Measurements from ENCODE around the gene GPR25.

The GPR25 gene, protein sequence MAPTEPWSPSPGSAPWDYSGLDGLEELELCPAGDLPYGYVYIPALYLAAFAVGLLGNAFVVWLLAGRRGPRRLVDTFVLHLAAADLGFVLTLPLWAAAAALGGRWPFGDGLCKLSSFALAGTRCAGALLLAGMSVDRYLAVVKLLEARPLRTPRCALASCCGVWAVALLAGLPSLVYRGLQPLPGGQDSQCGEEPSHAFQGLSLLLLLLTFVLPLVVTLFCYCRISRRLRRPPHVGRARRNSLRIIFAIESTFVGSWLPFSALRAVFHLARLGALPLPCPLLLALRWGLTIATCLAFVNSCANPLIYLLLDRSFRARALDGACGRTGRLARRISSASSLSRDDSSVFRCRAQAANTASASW

DNA sequence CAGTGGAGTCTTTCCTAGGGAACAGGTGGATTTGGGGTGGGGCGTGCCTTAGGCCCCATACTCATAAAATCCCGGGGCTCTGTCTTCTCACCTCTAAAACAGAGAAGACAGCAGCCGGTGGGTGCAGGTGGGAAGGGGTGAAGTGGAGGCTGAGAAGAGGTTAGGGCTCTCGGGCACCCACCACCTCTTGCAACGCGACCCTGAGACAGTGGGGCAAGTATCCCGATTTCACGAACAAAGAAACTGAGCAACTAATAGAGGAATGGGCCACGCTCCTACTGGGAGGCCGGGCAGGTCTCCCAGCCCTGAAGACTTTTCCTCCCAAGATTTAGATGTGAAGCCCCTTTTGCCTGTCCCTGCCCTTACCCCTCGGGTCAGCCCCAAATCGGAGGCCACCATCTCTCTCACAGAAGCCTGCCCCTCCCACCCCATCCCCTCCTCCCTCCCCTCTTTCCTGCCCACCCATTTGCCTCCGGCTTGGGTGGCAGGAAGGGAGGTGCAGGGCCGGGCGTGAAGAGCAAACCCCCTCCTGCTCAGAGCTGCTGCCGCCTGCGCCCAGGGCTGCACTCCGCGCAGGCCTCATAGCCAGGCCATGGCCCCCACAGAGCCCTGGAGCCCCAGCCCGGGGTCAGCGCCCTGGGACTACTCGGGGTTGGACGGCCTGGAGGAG, at the start of gene GPR25:
TSS of gene GPR25 (plus strand) at position 536 of the 670 bp plus-strand sequence. CDS start at position 593, 57 bp downstream.
- no peak for DNase-seq

DNA sequence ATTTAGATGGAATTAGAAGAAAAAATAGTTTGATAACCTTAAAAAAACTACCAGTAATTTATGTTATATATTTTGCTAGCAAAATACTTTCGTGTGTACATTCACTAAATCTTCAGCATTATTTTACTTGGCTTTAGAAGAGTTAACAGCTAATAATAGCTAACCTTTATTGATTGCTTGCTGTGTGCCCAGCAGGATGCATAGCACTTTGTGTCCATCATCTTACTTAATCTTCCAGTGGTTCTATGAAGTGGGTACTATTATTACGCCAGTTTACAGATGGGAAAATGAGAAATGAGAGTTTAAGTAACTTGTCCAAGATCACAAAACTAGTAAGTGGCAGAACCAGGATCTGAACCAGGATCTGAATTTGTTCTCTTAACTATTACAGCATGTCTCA, 41.7 kb upstream of the GPR25 start:
- DNase-seq: no peak

DNA sequence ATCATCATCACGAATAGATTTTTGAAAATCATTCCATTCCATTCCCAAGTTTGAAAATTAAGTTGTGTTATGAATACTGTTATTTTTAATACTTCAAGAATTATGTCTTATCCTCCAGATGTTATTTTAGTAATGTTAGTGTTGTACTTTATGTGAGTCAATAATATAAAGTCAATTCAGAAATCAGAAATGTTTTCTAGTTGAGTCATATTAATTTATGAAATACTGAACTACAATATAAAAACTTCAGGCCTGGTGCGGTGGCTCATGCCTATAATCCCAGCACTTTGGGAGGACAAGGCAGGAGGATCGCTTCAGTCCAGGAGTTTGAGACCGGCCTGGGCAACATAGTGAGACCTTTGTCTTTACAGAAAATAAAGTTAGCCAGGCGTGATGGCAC, 38.4 kb upstream of the GPR25 start:
- DNase-seq: no peak

DNA sequence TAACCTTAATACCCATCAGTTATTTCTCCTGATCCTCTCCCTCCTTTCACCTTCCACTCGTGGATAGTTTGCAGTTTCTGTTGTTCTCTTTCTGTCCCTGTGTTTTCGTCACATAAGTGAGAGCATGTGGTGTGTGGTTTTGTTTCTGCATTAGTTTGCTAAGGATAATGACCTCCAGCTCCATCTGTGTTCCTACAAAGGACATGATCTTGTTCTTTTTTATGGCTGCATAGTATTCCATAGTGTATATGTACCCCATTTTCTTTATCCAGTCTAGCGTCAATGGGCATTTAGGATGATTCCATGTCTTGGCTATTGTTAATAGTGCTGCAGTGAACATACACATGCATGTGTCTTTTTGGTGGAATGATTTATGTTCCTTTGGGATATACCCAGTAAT, 36.6 kb upstream of the GPR25 start:
- no peak for DNase-seq

DNA sequence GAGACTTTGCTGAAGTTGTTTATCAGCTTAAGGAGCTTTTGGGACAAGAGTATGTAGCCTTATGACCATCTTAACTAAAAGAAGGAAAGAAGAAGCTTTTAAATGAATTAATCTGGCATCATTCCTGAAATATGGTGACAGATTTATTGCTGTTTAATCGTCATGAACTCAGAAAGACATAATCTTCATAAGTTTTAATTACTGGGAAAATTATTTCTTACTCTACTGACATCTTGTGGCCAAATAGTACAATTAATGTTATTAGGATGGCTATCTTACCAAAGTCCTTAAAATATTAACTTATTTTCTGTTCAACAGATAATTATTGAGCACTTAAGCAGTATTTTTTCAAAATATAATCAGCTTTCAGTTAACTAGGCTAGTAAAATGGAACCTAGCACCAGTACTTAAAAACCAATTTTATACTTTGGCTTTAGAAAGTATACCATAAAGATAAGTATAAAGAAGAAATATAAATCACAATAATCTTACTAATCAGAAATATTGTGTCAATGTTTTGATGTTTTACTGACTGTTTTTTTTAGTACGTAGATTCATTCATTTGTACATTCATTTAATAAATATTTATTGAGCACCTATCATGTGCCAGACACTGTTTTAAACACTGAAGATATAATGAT, 34.7 kb upstream of the GPR25 start:
- no peak for DNase-seq

DNA sequence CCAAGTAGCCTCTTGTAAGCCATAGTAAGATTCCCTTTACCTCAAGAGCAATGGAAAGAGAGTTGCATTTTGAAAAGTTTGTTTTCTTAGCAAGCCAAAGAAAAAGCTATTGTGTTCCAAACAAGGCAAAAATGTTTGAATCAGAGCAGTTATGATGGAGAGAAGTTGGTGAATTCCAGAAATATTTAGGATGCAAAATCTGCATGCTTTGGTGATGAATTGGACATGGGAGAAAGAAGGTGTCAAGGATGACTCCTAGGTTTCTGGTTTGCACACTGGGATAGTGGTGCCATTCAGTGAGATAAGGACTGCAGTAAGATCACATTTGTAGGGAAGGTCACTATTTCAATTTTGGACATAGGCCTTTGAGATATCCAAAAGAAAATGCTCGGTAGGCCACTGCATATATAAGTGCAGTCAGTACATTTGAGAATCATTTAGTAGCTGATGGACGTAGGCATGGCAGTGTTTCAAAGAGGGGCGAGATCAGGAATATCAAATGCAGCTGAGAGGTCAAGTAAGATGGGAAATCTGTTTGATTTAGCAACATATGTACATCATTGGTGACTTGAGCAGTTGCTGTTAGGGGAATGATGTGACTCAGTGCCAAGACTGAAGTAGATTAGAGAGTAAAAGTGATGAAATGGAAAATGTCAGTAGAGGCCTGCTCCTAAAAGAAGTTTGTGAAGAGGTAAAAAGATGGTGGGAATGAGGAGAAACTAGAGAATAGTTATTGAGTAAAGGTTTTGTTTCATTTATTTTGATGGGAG, 33.9 kb upstream of the GPR25 start:
- no peak for DNase-seq

DNA sequence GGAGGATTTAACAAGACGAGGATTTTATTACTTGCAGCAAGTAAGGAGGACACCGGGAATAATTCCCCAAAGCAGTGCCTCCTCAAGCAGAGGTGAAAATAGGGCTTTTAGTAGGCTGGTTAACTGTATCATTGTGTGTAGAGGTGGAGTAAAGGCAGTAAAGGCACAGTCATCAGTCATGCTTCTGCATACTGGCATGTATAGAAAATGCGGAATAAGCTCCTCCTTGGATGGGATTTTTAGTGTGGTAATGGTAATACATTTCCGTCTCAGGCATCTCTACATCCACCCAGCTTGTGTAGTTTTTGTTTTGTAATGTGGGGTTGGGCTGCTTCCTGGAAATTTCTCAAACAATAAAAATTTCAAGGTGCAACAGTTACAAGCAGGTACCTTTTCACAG, 27.4 kb upstream of the GPR25 start:
- no peak for DNase-seq

DNA sequence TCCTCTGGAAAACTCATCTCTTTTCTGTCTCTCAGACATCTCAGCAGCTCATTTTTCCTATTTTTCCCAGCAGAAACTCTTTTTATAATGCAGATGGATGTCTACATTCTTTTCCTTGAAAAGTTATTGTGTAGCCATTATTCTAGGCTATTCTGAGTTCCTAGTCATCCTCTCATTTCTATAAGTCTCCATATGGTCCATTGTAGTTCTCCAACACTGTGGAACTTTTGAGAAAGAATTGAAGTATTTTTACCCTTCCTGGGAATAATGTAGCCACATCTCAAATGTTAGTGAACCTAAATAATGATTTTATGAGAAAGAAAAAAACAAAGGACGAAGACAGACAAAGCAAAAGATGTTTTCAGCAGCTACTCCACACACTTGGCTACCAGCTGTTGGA, 26.4 kb upstream of the GPR25 start:
- DNase-seq: no peak

DNA sequence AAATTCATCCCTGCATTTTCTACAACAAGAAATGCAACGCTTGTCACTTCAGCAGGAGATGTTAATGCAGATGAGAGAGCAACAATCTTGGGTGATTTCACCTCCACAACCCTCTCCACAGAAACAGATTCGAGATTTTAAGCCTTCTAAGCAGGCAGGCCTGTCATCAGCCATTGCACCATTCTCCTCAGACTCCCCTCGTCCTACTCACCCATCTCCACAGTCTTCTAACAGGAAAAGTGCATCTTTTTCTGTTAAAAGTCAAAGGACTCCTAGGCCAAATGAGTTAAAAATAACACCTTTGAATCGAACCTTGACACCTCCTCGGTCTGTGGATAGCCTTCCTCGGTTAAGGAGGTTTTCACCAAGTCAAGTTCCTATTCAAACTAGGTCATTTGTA, 23.4 kb upstream of the GPR25 start:
- no peak for DNase-seq

DNA sequence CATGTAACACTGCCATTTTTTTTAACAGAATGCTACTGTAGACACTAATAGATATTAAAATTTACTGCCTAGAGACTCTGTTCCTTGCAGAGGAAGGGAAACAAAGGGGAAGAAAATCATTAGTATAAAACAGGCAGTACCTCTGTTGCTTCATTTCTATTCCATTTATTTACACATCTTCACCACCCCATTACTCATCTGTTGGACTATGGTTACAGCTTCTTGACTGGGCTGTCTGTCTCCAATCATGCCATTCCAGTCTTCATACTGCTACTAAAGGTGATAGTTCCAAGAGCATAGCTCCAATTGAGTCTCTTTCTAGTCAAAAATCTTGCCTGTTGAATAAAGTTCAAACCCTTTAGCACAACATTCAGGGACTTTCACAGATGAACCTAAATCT, 22.2 kb upstream of the GPR25 start:
- DNase-seq: no peak

DNA sequence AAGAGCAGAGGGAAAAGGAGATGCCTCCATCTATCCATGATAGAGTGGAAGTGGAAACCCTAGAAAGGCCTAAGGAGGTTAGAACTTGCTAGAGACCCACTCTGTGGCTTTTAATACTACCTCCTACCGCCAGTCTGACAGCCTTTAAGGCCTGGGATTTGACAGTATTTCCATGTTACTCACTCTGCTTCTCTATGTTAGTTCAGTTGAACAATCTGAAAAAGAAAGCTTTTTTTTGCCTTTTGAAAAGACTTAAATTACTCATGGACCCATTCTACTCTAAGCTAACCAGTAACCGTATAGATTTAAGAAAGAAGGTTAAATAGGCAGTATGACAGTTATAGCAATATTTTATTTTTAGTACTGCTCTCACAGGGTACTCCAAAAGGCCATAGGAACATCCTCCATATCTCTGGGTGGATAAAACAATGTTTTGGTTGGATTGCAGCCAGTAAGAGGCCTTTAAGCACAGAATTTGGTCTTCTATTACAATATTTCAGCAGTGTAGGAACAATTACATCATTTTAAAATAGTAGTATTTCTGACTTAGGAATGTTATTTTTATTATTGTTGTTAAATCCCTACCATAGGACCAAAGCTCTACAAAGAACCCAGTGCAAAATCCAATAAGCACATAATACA, 15.9 kb upstream of the GPR25 start:
- no peak for DNase-seq

DNA sequence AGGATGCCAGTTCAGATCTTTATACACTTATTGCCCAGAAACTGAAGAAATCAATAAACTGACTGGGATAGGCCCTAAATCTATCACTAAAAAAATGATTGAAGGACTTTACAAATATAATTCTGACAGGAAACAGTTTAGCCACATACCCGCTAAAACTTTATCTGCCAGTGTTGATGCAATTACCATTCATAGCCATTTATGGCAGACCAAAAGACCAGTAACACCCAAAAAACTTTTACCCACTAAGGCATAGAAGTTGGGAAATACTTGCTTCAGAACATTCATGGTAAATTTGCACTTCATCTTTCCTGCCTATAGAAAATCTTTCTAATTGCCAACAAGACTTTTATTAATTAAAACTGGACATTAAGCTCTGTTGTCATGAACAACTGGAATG, 15.0 kb upstream of the GPR25 start:
- no peak for DNase-seq

DNA sequence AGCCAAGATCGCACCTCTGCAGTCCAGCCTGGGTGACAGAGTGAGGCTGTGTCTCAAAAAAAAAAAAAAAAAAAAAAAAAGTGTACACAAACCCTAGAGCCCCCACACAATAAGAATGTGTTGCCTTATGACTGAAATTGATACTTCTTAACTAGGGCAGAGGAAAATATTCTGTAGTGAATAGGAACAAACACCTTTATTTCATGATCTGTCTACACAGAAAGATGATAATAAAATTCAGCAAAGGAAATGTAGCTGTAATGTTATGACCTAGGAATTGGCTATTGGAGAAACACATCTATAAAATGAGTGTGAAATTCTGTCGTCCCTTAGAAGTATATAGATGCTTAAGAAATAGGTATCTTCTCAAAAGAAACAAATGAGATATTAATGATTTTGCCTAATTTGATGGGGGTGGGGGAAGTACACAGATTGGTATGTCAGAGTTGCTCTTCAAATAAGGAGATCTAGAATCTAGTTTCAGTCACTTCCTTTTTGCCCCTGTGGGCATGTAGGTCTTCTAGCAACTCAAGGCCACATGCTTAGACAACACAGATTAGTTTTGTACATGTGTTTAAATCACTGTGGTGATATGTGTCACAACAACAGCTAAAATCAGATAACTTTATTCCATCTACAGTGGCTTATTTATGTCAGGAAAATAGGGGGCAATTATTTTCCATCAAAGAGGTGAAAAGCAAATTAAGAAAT, 10.7 kb upstream of the GPR25 start:
- no peak for DNase-seq

DNA sequence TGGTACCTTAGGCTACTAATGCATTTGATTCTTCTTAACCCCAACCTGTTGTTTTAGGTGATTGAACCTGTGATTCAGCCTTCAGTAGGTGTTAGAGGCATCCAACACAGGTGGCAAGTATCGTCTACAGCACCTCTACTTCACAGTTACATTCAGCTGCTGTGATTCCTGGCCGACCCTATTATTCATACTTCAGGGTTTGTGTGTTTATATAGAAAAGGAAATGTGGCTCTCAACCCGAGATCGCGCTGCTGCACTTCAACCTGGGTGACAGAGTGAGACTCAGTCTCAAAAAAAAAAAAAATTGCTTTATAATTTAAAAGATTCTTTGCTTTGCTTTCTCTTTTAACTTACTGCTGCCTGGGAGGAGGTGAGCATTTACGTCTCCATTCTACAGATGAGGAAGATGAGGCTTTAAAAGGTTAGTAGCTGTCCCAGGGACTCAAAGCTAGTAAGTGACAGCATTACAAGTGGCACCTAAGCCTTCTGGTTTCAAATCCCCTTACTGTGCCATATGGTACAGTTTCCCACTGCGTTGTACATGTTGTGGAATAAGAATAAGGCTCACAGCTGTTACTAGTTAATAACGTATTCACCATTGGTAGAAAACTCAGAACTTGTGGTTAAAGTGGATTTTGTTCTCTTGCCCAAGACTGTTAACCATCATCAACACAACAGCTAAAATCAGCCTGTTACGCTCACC, 9.9 kb upstream of the GPR25 start:
- DNase-seq: no peak

DNA sequence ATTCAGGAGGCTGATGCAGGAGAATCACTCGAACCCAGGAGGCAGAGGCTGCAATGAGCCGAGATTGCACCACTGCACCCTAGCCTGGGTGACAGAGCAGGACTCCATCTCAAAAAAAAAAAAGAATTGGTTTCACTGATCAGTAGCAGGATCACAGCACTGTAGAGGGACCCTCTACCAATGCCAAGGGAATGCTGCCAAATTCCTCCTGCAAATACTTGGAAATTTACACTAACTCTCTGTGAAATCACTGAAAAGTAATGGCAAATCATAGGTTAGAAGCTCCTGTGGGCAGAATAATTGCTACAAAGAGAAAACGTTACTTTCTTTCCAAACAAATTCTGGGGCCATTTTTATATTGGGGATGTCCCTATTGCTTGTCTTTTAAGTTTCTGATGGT, 6.7 kb upstream of the GPR25 start:
- no peak for DNase-seq

DNA sequence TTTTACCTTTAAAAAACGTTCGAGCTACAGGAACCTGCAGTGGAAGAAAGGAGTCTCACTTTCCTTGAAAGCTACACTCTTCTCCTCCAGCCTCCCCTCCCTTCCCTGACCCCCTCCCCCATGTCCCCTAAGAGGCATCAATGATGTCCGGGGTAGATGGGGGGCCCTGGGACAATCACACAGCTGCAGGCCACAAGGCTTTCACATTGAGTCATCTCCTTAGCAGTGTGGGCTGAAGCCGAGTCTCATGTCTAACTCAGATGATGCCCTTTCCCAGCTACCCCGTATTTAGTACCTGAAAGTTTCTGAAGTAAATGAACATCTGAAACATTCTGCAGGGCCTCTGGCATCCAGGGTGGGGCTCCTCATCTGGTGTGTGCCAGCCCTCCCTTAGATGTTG, 6.3 kb upstream of the GPR25 start:
- no peak for DNase-seq

DNA sequence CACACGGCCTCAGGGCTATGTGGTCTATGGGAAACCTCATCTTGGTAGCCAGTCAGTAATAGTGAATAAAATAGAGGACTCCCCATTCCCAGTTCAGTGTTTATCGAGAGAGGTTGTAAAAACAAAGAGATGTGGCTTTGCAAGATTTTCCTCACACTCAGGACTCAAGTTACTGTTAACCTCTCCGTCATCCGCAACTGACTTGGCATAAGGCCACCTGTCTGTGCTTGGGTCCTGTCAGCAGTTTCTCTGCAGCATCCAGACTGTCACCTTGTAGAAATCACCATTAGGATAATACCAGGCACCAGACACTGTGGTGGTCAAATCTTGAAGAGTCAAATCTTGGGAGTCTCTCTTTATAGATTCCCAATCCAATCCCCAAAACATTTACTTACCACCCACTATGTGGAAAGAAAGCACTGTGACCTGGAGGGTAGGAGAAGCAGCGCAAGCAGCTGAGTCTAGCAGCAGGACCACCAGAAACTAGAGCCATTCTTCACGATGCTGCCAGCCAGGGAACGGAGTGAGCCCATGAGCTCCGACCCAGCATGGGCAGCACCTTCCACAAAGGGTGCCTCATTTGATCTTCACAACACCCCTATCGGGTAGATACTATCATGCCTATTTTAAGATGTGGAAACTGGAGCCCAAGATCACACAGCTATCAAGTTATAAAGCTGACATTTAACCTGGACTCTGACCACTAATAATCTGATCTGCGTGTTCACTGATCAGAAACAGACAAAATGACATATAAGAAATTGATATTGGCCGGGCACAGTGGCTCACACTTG, 5.6 kb upstream of the GPR25 start:
- no peak for DNase-seq

DNA sequence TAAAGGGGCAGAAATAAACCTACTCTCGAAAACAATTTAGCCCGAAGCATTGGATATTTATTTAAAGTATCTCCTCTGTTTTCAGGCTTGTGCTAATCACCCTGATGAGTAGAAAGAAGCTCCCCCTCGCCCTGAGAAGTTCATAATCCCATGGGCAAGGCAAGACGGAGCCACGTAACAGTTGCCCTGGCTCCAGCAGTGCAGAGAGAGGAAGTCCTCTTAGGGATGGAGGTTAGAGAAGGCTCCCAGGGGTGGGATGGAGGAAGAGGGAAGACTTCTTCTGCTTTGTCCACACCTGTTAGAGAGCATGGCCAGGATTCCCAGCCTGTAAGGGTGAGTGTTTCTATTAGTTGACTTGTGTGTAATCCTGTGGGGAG, 3.4 kb upstream of the GPR25 start:
- DNase-seq: no peak

DNA sequence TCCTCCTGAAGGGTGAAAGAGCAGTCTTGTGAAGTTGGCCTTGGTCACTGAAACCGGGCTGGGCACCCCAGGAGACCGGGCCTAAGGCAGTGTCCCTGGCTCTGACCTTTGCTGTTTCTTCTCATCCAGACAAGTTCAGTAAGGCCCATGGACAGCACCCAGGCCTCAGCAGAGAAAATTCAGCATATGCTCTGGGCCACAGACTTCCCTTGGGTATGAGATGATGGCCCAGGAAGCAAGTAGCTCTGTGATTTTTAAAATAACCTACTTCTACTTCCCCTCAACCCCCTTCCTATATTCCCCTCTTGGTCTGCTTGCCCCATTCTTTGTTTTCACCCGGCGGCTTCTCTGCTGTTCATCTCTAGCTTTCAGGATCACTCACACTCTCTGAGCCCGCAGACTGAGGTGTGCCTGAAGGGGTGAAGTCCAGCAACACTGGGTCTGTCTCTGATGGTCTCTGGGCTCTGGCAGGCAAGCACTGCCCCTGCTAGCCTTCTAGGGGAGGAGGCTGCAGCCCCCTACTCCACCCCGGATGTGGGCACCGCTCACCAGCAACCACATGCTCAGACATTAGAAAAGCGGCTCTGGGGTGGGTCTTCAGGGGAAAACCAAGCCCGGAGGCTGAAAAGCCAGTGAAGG, 2.9 kb upstream of the GPR25 start:
- no peak for DNase-seq

DNA sequence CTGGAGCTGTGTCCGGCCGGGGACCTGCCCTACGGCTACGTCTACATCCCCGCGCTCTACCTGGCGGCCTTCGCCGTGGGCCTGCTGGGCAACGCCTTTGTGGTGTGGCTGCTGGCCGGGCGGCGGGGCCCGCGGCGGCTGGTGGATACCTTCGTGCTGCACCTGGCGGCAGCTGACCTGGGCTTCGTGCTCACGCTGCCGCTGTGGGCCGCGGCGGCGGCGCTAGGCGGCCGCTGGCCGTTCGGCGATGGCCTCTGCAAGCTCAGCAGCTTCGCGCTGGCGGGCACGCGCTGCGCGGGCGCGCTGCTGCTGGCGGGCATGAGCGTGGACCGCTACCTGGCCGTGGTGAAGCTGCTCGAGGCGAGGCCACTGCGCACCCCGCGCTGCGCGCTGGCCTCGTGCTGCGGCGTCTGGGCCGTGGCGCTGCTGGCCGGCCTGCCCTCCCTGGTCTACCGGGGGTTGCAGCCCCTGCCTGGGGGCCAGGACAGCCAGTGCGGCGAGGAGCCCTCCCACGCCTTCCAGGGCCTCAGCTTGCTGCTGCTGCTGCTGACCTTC, 412 bp downstream of the GPR25 start:
- no peak for DNase-seq

Data from NCI-H510A (cell line).